ENCODE results near the gene SELENOM. TPM values are rescaled to one million over a fixed set of nuclear protein-coding genes. Genes with fewer than 3 reads are reported as not detected.

SELENOM gene
- total RNA-seq, 1 donor from 2014 or later: 22.4 TPM

DNA sequence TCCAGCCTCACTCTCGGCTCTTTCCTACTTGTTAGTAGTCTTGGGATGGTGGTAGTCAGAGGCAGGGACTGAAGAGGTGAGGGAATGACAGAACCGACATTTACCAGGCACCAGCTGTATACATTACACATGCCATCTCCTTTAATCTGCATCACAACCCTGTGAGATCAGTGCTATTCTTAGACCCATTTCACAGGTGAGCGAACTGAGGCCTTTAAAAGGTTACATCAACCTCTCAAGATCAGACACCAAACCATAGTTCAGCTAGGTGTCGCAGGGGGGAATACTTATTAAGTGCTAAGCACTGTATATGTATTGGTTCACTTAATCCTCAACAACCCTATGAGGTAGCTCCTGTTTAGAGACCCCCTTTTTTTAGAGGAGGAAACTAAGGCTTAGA, 27.3 kb upstream of the SELENOM start:
- Mint-ChIP-seq H3K36me3 (no peaks in the 10 kb centered on the region), H3K4me1 (ENCODE audit: unreplicated experiment) (no peaks in the 10 kb centered on the region), H3K4me3 (no peak overlapping the region), H3K9me3 (no peaks in the 10 kb centered on the region), H3K27ac (no peak overlapping the region), H3K27me3 (peaks cover 2% of the 10 kb centered on the region)
- DNase-seq (ENCODE audit: extremely low spot score, unreplicated experiment): no peak
- TF ChIP-seq, protein P1, sequence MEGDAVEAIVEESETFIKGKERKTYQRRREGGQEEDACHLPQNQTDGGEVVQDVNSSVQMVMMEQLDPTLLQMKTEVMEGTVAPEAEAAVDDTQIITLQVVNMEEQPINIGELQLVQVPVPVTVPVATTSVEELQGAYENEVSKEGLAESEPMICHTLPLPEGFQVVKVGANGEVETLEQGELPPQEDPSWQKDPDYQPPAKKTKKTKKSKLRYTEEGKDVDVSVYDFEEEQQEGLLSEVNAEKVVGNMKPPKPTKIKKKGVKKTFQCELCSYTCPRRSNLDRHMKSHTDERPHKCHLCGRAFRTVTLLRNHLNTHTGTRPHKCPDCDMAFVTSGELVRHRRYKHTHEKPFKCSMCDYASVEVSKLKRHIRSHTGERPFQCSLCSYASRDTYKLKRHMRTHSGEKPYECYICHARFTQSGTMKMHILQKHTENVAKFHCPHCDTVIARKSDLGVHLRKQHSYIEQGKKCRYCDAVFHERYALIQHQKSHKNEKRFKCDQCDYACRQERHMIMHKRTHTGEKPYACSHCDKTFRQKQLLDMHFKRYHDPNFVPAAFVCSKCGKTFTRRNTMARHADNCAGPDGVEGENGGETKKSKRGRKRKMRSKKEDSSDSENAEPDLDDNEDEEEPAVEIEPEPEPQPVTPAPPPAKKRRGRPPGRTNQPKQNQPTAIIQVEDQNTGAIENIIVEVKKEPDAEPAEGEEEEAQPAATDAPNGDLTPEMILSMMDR (conservative IDR thresholded peaks at IDR 0.05): no peak

DNA sequence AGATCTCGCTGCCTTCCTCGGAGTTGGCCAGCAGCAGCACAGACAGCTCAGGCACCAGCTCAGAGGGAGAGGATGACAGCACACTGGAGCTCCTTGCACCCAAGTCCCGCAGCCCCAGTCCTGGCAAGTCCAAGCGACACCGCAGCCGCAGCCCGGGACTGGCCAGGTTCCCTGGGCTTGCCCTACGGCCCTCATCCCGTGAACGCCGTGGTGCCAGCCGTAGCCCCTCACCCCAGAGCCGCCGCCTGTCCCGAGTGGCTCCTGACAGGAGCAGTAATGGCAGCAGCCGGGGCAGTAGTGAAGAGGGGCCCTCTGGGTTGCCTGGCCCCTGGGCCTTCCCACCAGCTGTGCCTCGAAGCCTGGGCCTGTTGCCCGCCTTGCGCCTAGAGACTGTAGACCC, 26.5 kb upstream of the SELENOM start:
- no peaks in the 10 kb centered on the region for H3K27me3 Mint-ChIP-seq
- no peaks in the 10 kb centered on the region for H3K36me3 Mint-ChIP-seq
- DNase-seq (ENCODE audit: extremely low spot score, unreplicated experiment): no peak
- no peak overlapping the region for H3K27ac Mint-ChIP-seq
- no peaks in the 10 kb centered on the region for H3K4me1 Mint-ChIP-seq (ENCODE audit: unreplicated experiment)
- no peaks in the 10 kb centered on the region for H3K9me3 Mint-ChIP-seq
- no peak overlapping the region for H3K4me3 Mint-ChIP-seq
- TF ChIP-seq, protein P1 (conservative IDR thresholded peaks at IDR 0.05): no peak

DNA sequence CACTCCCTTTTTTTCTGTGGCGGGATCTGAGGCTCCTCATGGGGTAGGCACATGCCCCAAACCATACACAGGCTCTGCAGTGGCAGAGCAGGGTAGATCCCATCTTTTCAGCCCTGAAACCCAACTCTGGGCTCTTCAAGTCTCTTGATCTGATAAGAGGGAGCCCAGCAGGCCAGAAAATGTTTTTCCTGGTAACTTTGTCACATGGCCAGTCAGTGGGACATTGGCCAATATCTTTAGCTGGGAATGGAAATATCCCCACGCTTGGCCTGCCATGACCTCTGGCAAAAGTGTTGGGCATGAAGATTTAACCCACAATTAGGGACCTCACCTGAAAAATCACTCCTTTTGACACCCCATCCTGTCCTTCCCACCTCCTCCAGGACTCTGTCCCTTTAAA, 23.5 kb upstream of the SELENOM start:
- Mint-ChIP-seq H3K4me1 (ENCODE audit: unreplicated experiment) (no peaks in the 10 kb centered on the region), H3K9me3 (no peaks in the 10 kb centered on the region), H3K27me3 (no peaks in the 10 kb centered on the region), H3K27ac (no peak overlapping the region), H3K36me3 (no peaks in the 10 kb centered on the region), H3K4me3 (no peak overlapping the region)
- no peak for DNase-seq (ENCODE audit: extremely low spot score, unreplicated experiment)
- TF ChIP-seq, protein P1 (conservative IDR thresholded peaks at IDR 0.05): no peak

DNA sequence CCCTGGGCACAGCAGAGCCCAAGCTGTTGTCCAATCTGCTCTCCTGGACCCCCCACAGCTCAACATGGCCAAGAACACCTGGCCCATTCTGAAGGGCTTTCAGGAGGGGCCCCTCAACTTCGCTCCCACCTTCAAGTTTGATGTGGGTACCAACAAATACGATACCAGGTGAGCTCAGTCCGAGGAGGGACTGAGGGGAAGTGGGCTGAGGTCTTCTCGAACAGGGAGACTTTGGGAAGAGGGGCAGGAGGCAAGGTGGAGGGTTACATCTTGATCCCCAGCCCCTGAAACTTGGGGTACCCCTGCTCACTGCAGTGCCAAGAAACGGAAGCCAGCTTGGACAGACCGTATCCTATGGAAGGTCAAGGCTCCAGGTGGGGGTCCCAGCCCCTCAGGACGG, 20.8 kb upstream of the SELENOM start:
- DNase-seq (ENCODE audit: extremely low spot score, unreplicated experiment): no peak
- TF ChIP-seq, protein P1 (conservative IDR thresholded peaks at IDR 0.05): no peak
- no peak overlapping the region for H3K4me3 Mint-ChIP-seq
- H3K9me3 Mint-ChIP-seq: no peaks in the 10 kb centered on the region
- H3K4me1 Mint-ChIP-seq (ENCODE audit: unreplicated experiment): no peaks in the 10 kb centered on the region
- H3K27ac Mint-ChIP-seq: no peak overlapping the region
- peaks cover 8% of the 10 kb centered on the region for H3K27me3 Mint-ChIP-seq
- H3K36me3 Mint-ChIP-seq: no peaks in the 10 kb centered on the region

DNA sequence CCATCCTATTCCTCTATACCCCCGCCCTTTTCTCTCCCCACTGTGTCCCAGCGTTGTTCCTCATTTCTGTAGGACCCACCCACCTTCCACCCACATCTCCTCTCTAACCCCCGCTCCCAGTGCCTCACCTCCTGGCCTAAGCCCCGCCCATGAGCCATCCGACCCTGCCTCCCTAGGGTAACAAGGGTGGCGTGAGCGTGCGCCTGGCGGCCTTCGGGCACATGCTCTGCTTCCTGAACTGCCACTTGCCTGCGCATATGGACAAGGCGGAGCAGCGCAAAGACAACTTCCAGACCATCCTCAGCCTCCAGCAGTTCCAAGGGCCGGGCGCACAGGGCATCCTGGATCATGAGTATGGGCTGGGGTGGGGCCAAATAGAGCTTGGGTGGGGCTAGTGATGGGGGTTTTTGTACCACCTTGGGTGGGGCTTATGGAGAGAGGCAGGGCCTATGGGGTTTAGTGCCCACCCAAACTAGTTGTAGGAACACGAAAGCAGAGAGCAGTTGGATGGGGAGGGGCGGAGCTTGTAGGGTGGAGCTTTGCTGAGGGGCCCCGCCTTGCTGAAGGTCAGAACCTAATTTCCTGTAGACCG, 19.9 kb upstream of the SELENOM start:
- no peak for DNase-seq (ENCODE audit: extremely low spot score, unreplicated experiment)
- TF ChIP-seq, protein P1 (conservative IDR thresholded peaks at IDR 0.05): no peak

DNA sequence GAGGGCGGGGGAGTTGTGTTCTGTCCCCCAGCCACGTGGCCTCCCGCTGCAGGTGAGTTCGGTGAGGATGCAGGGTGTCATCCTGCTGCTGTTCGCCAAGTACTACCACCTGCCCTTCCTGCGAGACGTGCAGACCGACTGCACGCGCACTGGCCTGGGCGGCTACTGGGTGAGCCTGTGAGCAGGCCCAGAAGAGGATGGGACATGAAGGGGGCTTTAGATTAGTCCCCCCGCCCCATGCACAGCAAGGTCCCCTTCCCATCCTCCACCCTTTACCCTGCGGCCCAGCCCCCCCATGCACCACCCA, 19.5 kb upstream of the SELENOM start:
- Mint-ChIP-seq H3K4me1 (ENCODE audit: unreplicated experiment) (peaks cover 6% of the 10 kb centered on the region), H3K9me3 (no peaks in the 10 kb centered on the region), H3K36me3 (no peaks in the 10 kb centered on the region), H3K4me3 (no peak overlapping the region), H3K27ac (no peak overlapping the region), H3K27me3 (peaks cover 8% of the 10 kb centered on the region)
- TF ChIP-seq, protein P1 (conservative IDR thresholded peaks at IDR 0.05): no peak
- DNase-seq (ENCODE audit: extremely low spot score, unreplicated experiment): no peak

More for the DNA sequence above, 19.9 kb upstream of the SELENOM start:
- Mint-ChIP-seq H3K36me3 (no peaks in the 10 kb centered on the region), H3K27me3 (peaks cover 8% of the 10 kb centered on the region), H3K27ac (no peak overlapping the region), H3K9me3 (no peaks in the 10 kb centered on the region), H3K4me3 (no peak overlapping the region), H3K4me1 (ENCODE audit: unreplicated experiment) (peaks cover 1% of the 10 kb centered on the region)

Data from type B pancreatic cell (in vitro differentiated cells).